NCI-H2227 treated with DMSO at 0.1 percent for 48 hours (cell line): ENCODE measurements around the gene ETFDH.
"Not testable (repeated sequence)": the region's sequence is repeated elsewhere in the genome, so short reads cannot be mapped to it uniquely, and the experiment has no call there.

Source experiments
- DNase-seq: peaks from one replicate; lab custom pipeline; 2025; lab: John Stamatoyannopoulos, UW

ETFDH gene

DNA sequence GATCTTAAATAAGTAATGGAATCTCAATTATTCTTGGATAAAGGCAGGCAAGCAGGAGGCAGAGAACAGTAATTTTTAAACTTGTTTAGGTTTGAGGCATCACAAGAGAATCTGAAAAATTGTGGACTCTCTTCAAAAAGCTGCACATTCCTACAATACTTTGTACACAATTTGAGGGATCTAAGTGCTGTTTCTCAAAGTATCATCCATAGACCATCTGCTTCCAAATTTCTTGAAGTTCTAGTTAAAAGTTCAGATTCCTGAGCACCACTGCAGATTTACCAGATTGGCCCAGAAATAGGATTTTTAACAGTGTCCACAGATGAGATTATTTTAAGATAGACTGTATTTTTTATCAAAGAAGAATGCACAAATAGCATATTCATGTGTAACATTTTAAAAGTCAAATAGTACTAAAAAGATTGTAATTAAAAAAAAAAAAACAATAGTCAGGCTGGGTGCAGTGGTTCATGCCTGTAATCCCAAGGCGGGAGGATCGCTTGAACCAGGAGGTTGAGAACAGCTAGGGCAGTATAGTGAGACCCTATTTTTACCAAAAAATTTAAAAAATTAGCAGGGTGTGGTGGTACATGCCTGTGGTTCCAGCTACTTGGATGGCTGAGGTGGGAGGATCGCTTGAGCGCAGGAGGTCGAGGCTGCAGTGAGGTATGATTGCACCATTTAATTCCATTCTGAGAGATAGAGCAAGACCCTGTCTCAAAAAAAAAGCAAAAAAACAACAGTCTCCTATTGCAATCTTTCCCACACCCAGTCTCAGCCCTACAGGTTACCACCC is 82.5 kb downstream of the ETFDH start:
- no peak for DNase-seq

DNA sequence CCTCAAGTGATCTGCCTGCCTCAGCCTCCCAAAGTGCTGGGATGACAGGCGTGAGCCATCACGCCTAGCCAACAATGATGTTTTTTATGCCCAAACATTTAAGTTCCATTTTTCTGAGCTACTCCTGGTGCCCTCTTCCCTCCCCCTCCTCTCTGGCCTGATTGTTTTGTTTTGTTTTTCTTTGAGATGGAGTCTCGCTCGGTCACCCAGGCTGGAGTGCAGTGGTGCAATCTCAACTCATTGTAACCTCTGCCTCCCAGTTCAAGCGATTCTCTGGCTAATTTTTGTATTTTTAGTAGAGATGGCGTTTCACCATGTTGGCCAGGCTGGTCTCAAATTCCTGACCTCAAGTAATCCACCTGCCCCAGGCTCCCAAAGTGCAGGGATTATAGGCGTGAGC is 83.7 kb downstream of the ETFDH start:
- not testable (repeated sequence) for DNase-seq

GRCh38 chr4:158756588-158756987 is 84.5 kb downstream of the ETFDH start:
- DNase-seq, result no peak

DNA sequence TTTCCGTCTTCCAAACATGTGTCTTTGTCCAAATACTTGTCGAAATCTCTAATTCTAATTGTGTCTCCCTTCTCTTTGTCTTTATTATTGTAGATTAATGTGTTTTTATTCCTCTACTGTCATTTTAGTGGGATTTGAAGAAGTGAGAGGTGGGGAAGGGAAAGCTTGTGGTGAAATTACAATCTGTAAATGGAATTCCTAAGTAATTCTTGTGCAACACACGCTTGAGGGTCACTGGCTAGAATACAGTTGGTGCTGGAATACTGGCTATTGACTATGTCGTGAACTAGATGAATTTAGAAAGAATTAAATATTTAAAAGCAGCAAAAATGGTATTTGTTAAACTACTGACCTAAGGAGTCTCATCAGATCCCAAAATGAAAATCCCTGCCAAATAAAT is 86.0 kb downstream of the ETFDH start:
- DNase-seq, result no peak

DNA sequence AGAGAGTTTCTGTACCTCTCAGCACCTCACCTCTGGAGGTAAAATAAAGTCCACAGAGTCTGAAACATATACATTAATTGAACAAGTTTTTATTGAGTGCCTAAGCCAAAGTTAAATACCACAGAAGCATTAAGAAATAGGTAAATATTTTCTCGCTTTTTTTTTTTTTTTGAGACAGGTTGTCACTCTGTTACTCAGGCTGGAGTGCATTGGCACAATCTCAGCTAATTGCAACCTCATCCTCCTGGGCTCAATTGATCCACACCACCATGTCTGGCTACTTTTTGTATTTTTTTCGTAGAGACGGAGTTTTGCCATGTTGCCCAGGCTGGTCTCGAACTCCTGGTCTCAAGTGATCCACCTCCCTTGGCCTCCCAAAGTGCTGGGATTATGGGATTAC is 86.6 kb downstream of the ETFDH start:
- no peak for DNase-seq
